HepG2 (cell line): ENCODE results near the gene OAF. TPM values are rescaled to one million over a fixed set of nuclear protein-coding genes. Genes with fewer than 3 reads are reported as not detected.

Experiments
- ATAC-seq: fragments of 200-7000 bp; cut with Tn5 transposase; 3 replicates; pipeline ENCODE4 v1.9.1; 2020; ENCODE audit warnings: mild to moderate bottlenecking, moderate library complexity
- BruUV-seq: library from RNA; stranded (reverse); fragments of 400-500 nt; replicated peaks from 2 replicates; lab custom pipeline; 2021; lab: Mats Ljungman, UMichigan
- CTCF ChIA-PET: fragments of 300-600 bp; formaldehyde crosslinking; extraction: SDS; loops from one replicate; lab custom pipeline; 2021; ENCODE audit warnings: low total read pairs, inconsistent platforms, low intra/inter-chr PET ratio; lab: Yijun Ruan, JAX
- POLR2A ChIA-PET: fragments of 350-600 bp; sonication (Branson Sonifier 250); formaldehyde crosslinking; loops from one replicate; lab custom pipeline; 2020; ENCODE audit warnings: antibody characterized with exemption, inconsistent platforms; lab: Yijun Ruan, JAX
- DNase-seq: peaks from one replicate; pipeline ENCODE4 v3.0.0-alpha.2; 2015; ENCODE audit warnings: low spot score
- FAIRE-seq: peaks from 3 replicates; lab custom pipeline; 2011; peaks lifted over from hg19 to GRCh38; lab: Jason Lieb, UNC
- H2AFZ ChIP-seq: one replicate; pipeline ENCODE4 v1.6.1; 2011; ENCODE audit warnings: low read length, inconsistent platforms
- H3K27ac ChIP-seq: fragments of 300-600 bp; 3 replicates; pipeline ENCODE4 v1.8.0; 2011; ENCODE audit warnings: mixed run types, mild to moderate bottlenecking, mixed read lengths, low read length, inconsistent platforms; ENCODE audit not compliant: insufficient read depth; ENCODE audit errors: extremely low read length
- H3K27me3 ChIP-seq, 2 experiments: fragments of 200-600 bp in 1 of 2; 2 replicates in 1 of 2; 3 replicates in 1 of 2; pipeline versions ENCODE4 v1.6.0 to v1.8.0; 2011; ENCODE audit warnings: low read length in 2 of 2, mild to moderate bottlenecking in 2 of 2, moderate library complexity in 2 of 2, inconsistent platforms in 1 of 2; ENCODE audit not compliant: insufficient read depth in 2 of 2, control insufficient read depth in 1 of 2
- H3K36me3 ChIP-seq, 2 experiments: fragments of 200-600 bp in 1 of 2; replicated peaks in 1 of 2; 2 replicates in 1 of 2; 3 replicates in 1 of 2; pipeline versions ENCODE4 v1.5.1 to v1.8.0; 2011; ENCODE audit warnings: low read length in 2 of 2, inconsistent platforms in 1 of 2; ENCODE audit not compliant: insufficient read depth in 2 of 2, control insufficient read depth in 1 of 2
- H3K4me1 ChIP-seq: 2 replicates; pipeline ENCODE4 v1.5.1; 2012; ENCODE audit warnings: low read length, inconsistent platforms; ENCODE audit not compliant: insufficient read depth
- H3K4me2 ChIP-seq: 2 replicates; pipeline ENCODE4 v1.6.0; 2011; ENCODE audit warnings: low read depth, low read length, inconsistent platforms
- H3K4me3 ChIP-seq, 3 experiments: fragments of 200-600 bp in 1 of 3; sonication (generic), shearing (Covaris generic) in 1 of 3; replicated peaks in 1 of 3; 2 replicates each; pipeline ENCODE4 v1.5.1; 2011 to 2016; ENCODE audit warnings: low read length in 3 of 3, inconsistent platforms in 2 of 3, low read depth in 2 of 3, mild to moderate bottlenecking in 2 of 3, control low read depth in 1 of 3, mixed read lengths in 1 of 3; ENCODE audit not compliant: insufficient read depth in 1 of 3
- H3K79me2 ChIP-seq: one replicate; pipeline ENCODE4 v1.6.1; 2011; ENCODE audit warnings: low read length, inconsistent platforms; ENCODE audit not compliant: insufficient read depth
- H3K9ac ChIP-seq: 2 replicates; pipeline ENCODE4 v1.6.0; 2011; ENCODE audit warnings: mild to moderate bottlenecking, low read depth, low read length, inconsistent platforms; ENCODE audit not compliant: insufficient read depth
- H3K9me3 ChIP-seq: 2 replicates; pipeline ENCODE4 v1.5.1; 2012; ENCODE audit warnings: mild to moderate bottlenecking, low read length
- H4K20me1 ChIP-seq: 2 replicates; pipeline ENCODE4 v1.6.0; 2011; ENCODE audit warnings: inconsistent platforms, mild to moderate bottlenecking, low read length, moderate library complexity; ENCODE audit not compliant: insufficient read depth
- KDM2A ChIP-seq: sonication (generic); formaldehyde crosslinking; IDR thresholded peaks from 2 replicates; pipeline ENCODE4 v1.4.0; 2020; ENCODE audit warnings: low read depth, missing genetic modification reagents, borderline replicate concordance
- POLR2A ChIP-seq, 2 experiments: IDR thresholded peaks; 2 replicates each; pipeline ENCODE4 v1.6.1; 2011; ENCODE audit warnings: low read depth in 2 of 2, low read length in 2 of 2, mild to moderate bottlenecking in 1 of 2, moderate library complexity in 1 of 2; ENCODE audit not compliant: insufficient read depth in 1 of 2
- POLR2G ChIP-seq: fragments of 200-400 bp; formaldehyde crosslinking; IDR thresholded peaks from 2 replicates; pipeline ENCODE4 v1.6.1; 2018; ENCODE audit warnings: mild to moderate bottlenecking, low read depth, low read length, moderate library complexity
- RAD21 ChIP-seq: fragments of 450-650 bp; formaldehyde crosslinking; IDR thresholded peaks from 2 replicates; pipeline ENCODE4 v1.5.0; 2020; ENCODE audit warnings: mild to moderate bottlenecking
- RBM22 ChIP-seq: fragments of 200-400 bp; formaldehyde crosslinking; optimal IDR thresholded peaks from 2 replicates; pipeline ENCODE3; 2017; ENCODE audit warnings: mild to moderate bottlenecking, low read length, moderate library complexity
- RXRB ChIP-seq: IDR thresholded peaks from 2 replicates; pipeline ENCODE4 v1.6.1; 2016; ENCODE audit warnings: borderline replicate concordance, missing genetic modification reagents, missing compliant biosample characterization
- SMC3 ChIP-seq: IDR thresholded peaks from 2 replicates; pipeline ENCODE4 v1.6.1; 2011; ENCODE audit warnings: low read length, improper control_type of control experiment
- SOX13 ChIP-seq, 3 experiments: fragments of 450-650 bp in 1 of 3; sonication (generic) in 1 of 3; formaldehyde crosslinking in 1 of 3; IDR thresholded peaks in 2 of 3; conservative IDR thresholded peaks in 1 of 3; 2 replicates each; pipeline versions ENCODE4 v1.5.0 to v1.6.1; 2016 to 2020; ENCODE audit warnings: antibody characterized with exemption in 1 of 3, mild to moderate bottlenecking in 1 of 3, missing compliant biosample characterization in 1 of 3, missing genetic modification reagents in 1 of 3, moderate library complexity in 1 of 3
- ZKSCAN1 ChIP-seq: fragments of 150-350 bp; IDR thresholded peaks from 2 replicates; pipeline ENCODE4 v1.6.1; 2014; ENCODE audit warnings: low read length
- WGBS: methylation state at CpG from one replicate; pipeline ENCODE4 v1.1.6; 2017; ENCODE audit warnings: low lambda C conversion rate; 5-methylcytosine and 5-hydroxymethylcytosine counted together
- in situ Hi-C: cut with HindIII; loops from 2 replicates; pipeline ENCODE4 v1.10.0; 2017; ENCODE audit warnings: low pct_unique_long_range_greater_than_20kb; ENCODE audit not compliant: extremely low pct_ligation_motif_present
- intact Hi-C: fragments of 100-400 bp; cut with micrococcal nuclease; formaldehyde crosslinking; loops from one replicate; pipeline ENCODE4 v1.10.0; 2022; ENCODE audit not compliant: unreplicated experiment
- polyA plus RNA-seq, 8 experiments: library from polyadenylated mRNA; depleted of rRNA in 3 of 8; stranded (reverse) in 7 of 8; unstranded in 1 of 8; fragments of >200 nt; fragmentation: Illumina TruSeq in 4 of 8; extraction: Trizol in 4 of 8; gene quantifications; 2 replicates each; pipeline versions ENCODE4 v1.2.1 to v1.2.3, GENCODE V29; 2011 to 2016; ENCODE audit warnings: low read depth in 4 of 8, missing spikeins in 1 of 8, mixed read lengths in 1 of 8; ENCODE audit not compliant: insufficient read depth in 1 of 8
- total RNA-seq, 5 experiments: library from RNA; depleted of rRNA; stranded (reverse); fragments of >200 nt; fragmentation: Illumina TruSeq; extraction: Trizol; gene quantifications; 2 replicates each; pipeline ENCODE4 v1.2.3, GENCODE V29; 2016; ENCODE audit warnings: low read depth in 1 of 5
- TF ChIP-seq, protein P1 (sequence below): sonication (generic); formaldehyde crosslinking; IDR thresholded peaks from 2 replicates; pipeline ENCODE4 v1.5.0; 2020; ENCODE audit warnings: mild to moderate bottlenecking, missing genetic modification reagents, moderate library complexity
- TF ChIP-seq, protein P2 (sequence below): sonication (generic); formaldehyde crosslinking; IDR thresholded peaks from 2 replicates; pipeline ENCODE4 v1.5.1; 2020; ENCODE audit warnings: mild to moderate bottlenecking, missing genetic modification reagents, moderate library complexity
- TF ChIP-seq, protein P3 (sequence below): sonication (generic); formaldehyde crosslinking; IDR thresholded peaks from 2 replicates; pipeline ENCODE4 v1.4.0; 2020; ENCODE audit warnings: missing genetic modification reagents, mild to moderate bottlenecking, borderline replicate concordance

OAF gene
- total and polyA plus RNA-seq, 2 of the 13 experiments (the other 11 are each of a cell fraction or from before 2014, with no cell fraction given), result 63.7 to 94.6 TPM

DNA sequence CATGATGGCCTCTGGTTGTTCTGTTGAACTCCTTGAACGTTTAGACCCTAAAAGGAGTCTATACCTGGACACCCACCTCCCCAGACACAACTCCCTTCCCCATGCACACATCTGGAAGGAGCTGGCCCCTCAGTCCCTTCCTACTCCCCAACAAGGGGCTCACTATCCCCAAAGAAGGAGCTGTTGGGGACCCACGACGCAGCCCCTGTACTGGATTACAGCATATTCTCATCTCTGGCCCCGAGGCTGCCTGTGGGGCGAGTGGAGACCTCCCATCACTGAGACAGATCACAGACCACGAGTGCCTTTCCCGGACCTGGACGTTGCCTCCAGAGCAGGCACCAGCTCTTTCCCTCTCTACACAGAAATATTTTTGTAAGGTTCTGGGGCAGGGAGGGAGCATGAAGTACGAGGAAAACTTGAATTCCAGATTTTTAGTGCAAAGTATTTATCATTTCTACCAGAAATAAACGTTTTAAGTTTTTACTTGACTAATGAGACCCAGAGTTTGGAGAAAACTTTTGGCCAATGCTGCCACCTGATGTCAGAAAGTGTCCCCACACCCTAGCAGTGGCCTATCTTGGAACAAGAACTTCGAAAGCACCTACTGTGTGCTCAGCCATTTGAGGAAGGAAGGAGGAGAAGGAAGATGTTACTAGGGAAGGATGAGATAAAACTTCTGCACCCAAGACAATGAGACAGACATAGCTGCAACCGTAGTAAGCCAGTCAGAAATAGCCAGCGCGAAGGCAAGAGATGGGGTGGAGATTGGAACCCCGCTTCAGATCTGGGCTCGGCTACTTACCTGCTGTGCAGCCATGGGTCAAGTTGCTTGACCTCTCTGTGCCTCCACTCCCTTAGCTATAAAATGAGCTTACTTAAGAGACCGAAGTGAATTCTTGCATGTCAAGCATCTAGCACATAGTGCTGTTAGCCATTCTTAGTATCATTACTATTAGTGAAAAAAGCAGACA, 18.9 kb downstream of the OAF start:
- POLR2A ChIA-PET, result interaction anchor here (0.7 to 1.3 kb wide), 2 partner anchors 45 to 49 kb away, joined by 3 to 4 read pairs; no protein-coding TSS in a partner anchor
- H3K27ac ChIP-seq, result no peak overlapping the region
- TF ChIP-seq RXRB (no peak), RAD21 (CRISPR knock-in tag) (peak; percentile 49; the same call in 1 of the 2 replicates), POLR2G (peak; percentile 20; the same call in 1 of the 2 replicates), ZKSCAN1 (peak; percentile 100), RBM22 (peak; percentile 84), SMC3 (peak; percentile 74), SOX13 (IDR thresholded peaks at IDR 0.05) (no peak), SOX13 (CRISPR knock-in tag; conservative IDR thresholded peaks at IDR 0.05 in 1 of 2, IDR thresholded peaks at IDR 0.05 in 1 of 2) (no peak), KDM2A (0 out of 2 replicates have a peak, but pooled peaks have one; percentile 6), POLR2A (IDR thresholded peaks at IDR 0.05; ENCODE audit: insufficient read depth in 1 of 2, low read depth in 2 of 2, low read length in 2 of 2) (0 out of 4 replicates have a peak, but pooled peaks of 1 of the 2 experiments have one; percentile 11)
- TF ChIP-seq, protein P1, sequence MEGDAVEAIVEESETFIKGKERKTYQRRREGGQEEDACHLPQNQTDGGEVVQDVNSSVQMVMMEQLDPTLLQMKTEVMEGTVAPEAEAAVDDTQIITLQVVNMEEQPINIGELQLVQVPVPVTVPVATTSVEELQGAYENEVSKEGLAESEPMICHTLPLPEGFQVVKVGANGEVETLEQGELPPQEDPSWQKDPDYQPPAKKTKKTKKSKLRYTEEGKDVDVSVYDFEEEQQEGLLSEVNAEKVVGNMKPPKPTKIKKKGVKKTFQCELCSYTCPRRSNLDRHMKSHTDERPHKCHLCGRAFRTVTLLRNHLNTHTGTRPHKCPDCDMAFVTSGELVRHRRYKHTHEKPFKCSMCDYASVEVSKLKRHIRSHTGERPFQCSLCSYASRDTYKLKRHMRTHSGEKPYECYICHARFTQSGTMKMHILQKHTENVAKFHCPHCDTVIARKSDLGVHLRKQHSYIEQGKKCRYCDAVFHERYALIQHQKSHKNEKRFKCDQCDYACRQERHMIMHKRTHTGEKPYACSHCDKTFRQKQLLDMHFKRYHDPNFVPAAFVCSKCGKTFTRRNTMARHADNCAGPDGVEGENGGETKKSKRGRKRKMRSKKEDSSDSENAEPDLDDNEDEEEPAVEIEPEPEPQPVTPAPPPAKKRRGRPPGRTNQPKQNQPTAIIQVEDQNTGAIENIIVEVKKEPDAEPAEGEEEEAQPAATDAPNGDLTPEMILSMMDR (CRISPR knock-in tag), result peak; percentile 73
- TF ChIP-seq, protein P2, sequence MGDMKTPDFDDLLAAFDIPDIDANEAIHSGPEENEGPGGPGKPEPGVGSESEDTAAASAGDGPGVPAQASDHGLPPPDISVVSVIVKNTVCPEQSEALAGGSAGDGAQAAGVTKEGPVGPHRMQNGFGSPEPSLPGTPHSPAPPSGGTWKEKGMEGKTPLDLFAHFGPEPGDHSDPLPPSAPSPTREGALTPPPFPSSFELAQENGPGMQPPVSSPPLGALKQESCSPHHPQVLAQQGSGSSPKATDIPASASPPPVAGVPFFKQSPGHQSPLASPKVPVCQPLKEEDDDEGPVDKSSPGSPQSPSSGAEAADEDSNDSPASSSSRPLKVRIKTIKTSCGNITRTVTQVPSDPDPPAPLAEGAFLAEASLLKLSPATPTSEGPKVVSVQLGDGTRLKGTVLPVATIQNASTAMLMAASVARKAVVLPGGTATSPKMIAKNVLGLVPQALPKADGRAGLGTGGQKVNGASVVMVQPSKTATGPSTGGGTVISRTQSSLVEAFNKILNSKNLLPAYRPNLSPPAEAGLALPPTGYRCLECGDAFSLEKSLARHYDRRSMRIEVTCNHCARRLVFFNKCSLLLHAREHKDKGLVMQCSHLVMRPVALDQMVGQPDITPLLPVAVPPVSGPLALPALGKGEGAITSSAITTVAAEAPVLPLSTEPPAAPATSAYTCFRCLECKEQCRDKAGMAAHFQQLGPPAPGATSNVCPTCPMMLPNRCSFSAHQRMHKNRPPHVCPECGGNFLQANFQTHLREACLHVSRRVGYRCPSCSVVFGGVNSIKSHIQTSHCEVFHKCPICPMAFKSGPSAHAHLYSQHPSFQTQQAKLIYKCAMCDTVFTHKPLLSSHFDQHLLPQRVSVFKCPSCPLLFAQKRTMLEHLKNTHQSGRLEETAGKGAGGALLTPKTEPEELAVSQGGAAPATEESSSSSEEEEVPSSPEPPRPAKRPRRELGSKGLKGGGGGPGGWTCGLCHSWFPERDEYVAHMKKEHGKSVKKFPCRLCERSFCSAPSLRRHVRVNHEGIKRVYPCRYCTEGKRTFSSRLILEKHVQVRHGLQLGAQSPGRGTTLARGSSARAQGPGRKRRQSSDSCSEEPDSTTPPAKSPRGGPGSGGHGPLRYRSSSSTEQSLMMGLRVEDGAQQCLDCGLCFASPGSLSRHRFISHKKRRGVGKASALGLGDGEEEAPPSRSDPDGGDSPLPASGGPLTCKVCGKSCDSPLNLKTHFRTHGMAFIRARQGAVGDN (CRISPR knock-in tag), result 0 out of 2 replicates have a peak, but pooled peaks have one; percentile 11
- TF ChIP-seq, protein P3, sequence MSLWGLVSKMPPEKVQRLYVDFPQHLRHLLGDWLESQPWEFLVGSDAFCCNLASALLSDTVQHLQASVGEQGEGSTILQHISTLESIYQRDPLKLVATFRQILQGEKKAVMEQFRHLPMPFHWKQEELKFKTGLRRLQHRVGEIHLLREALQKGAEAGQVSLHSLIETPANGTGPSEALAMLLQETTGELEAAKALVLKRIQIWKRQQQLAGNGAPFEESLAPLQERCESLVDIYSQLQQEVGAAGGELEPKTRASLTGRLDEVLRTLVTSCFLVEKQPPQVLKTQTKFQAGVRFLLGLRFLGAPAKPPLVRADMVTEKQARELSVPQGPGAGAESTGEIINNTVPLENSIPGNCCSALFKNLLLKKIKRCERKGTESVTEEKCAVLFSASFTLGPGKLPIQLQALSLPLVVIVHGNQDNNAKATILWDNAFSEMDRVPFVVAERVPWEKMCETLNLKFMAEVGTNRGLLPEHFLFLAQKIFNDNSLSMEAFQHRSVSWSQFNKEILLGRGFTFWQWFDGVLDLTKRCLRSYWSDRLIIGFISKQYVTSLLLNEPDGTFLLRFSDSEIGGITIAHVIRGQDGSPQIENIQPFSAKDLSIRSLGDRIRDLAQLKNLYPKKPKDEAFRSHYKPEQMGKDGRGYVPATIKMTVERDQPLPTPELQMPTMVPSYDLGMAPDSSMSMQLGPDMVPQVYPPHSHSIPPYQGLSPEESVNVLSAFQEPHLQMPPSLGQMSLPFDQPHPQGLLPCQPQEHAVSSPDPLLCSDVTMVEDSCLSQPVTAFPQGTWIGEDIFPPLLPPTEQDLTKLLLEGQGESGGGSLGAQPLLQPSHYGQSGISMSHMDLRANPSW (CRISPR knock-in tag), result no peak

More for the DNA sequence above, 18.9 kb downstream of the OAF start:
- intact Hi-C loops (loop anchor here (1.0 kb wide), 1 partner anchor 57 kb away; no protein-coding TSS in a partner anchor), in situ Hi-C loops (loop anchor here (5.0 kb wide), 1 partner anchor 57 kb away; no protein-coding TSS in a partner anchor)
- peaks cover 2% of the 10 kb centered on the region; the same call in 1 of the 2 replicates for H4K20me1 ChIP-seq
- no peak overlapping the region for H3K4me3 ChIP-seq
- H3K4me2 ChIP-seq, result no peak overlapping the region
- H3K36me3 ChIP-seq, result peaks cover 10 to 14% of the 10 kb centered on the region in 2 experiments; a peak in 2 of 5 replicates
- FAIRE-seq (peak; percentile 4), ATAC-seq (no peak), DNase-seq (peak; percentile 23)
- no peak overlapping the region for H3K9ac ChIP-seq
- 79% methylated on average over 16 of the region's 17 CpGs for WGBS
- H3K9me3 ChIP-seq, result no peaks in the 10 kb centered on the region
- no peak overlapping the region for H2AFZ ChIP-seq
- peaks cover 0 to 28% of the 10 kb centered on the region in 2 experiments; a peak in 4 of 5 replicates for H3K27me3 ChIP-seq
- TSS peak; percentile 29 for BruUV-seq
- H3K4me1 ChIP-seq, result no peaks in the 10 kb centered on the region
- H3K79me2 ChIP-seq, result no peaks in the 10 kb centered on the region
- CTCF ChIA-PET, result interaction anchor here (0.7 to 2.6 kb wide), 3 partner anchors 47 to 61 kb away, joined by 3 to 31 read pairs (median 5); no protein-coding TSS in a partner anchor
